HG03196 (cell line): ENCODE data around the gene HRH3.

Experiments used
- ATAC-seq: cut with Tn5 transposase; IDR thresholded peaks from one replicate; pipeline ENCODE4 v1.9.1; 2021; ENCODE audit not compliant: unreplicated experiment

The HRH3 gene

DNA sequence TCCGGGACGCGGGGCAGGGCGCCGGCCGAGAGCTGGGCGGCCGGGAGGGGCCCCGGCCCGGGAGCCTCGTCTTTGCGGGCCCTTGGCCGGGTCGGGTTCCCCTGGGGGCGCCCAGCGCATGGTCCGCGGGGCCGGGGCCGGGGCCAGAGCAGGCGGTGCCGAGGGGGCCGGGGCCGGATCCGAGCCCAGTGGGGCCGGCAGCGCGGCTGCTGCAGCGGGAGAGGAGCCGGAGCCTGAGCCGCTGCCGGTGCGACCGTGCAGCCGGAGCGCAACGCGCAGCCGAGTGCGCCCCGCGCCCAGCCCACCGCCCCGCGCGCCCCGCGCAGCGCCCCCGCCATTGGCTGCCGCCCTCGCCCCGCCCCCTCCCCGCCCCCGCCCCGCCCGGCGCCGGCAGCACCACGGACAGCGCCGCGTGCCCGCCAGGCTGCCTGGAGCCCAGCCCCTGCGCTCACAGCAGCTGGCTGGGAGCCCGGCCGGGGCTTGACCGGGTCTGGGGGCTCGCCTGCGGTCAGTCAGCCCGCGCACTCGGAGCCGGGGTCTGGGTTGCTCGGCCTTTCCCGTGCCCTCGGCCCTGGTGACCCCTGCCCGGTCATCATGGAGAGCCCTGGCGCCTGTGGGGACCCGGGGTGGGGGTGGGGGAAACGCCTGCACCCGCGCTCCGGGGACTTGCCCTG, at the start of gene HRH3:
HRH3 (minus strand) TSS at position 287 of the 674 bp plus-strand sequence. CDS start 308 bp downstream, outside the sequence.
- no peak for ATAC-seq

DNA sequence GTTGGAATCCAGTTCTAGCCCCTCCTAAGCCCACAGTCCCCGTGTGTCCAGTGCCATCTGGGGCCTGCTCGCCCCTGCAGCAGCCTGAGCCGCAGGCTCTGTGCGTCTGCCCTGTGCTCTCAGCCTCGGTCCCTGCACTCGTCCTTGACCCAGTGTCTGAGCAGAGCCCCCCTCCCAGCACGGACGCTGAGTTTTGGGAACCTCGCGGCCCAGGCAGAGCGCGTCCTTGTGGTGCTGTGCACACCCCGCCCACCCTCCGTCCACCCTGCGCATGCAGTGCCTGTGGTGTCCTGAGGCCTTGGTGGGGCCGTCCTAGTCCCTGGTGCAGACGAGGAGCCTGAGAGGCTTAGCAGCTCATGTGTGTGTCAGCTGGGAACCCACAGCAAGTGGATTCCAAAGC, 49.8 kb upstream of the HRH3 start:
- ATAC-seq = no peak

DNA sequence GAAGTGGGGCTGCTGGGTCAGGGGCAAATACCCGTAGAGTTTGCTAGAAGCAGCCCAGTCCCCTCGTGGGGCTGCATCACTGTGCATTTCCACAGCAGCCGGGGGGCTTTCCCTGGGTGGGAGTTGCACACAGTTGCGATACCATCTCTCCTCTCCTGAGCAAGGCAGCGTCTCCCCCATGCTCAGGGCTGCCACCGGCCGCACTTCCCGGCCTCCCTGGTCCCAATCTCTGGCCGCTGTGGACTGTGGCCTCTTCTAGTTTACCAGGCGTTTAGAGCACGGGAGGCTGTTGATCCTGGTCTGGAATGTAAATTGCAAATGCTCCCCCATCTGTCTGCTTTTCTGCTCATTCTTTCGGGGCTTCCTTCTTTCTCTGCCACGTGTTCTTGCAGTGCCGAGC, 49.3 kb upstream of the HRH3 start:
- no peak for ATAC-seq

DNA sequence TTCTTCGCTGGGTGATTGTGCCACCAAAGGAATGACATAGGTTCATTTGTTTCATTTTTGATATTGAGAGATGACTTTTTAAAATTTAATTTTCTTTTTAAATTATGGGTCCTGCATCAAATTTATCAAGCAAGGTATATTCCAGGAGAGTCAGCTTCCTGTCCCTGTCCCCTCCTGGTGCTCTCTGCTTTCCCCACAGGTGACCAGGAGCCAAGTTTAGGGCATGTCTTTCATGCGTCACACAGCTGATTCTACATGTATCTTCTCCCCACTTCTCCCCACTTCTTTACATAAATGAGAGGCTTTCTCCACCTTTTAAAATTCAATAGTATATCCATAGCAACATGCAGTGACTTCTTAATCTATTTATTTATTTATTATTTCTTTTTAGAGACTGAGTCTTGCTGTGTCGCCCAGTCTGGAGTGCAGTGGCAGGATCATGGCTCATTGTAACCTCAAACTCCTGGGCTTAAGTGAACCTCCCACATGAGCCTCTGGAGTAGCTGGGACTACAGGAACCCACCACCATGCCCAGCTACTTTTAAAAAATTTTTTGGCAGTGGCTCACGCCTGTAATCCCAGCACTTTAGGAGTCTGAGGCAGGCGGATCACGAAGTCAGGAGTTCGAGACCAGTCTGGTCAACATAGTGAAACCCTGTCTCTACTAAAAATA, 48.3 kb upstream of the HRH3 start:
- ATAC-seq = no peak

DNA sequence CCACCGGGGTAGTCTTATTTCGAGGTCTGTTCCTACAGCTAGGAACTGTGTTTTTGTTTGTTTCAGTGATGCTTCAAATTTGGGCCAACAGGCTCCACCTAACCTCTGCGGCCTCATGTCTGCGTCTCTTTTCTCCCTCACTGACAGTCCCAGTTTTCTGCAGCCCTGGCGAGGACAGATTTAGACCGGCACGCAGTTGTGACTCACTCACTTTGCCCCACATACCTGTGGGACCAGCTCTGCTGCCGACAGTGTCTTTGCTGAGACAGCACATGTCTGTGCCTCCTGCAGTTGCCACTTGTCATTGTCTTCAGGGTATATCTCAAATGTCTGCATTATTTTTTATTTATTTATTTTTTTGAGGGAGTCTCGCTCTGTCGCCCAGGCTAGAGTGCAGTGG, 47.5 kb upstream of the HRH3 start:
- no peak for ATAC-seq

DNA sequence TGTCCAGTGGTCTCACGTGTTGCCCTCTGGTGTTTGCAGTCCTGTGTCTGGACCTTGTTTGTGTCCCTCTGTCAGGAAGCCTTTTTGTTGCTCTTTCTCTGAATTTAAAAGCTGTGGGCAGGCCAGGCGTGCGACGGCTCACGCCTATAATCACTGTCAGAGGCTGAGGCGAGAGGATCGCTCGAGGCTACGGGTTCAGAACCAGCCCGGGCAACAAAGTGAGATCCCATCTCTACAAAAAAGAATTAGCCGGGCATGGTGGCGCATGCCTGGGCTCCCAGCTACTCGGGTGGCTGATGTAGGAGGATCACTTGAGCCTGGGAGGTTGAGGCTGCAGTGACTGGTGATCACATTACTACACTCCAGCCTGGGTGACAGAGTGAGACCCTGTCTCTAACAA, 46.8 kb upstream of the HRH3 start:
- ATAC-seq = no peak

DNA sequence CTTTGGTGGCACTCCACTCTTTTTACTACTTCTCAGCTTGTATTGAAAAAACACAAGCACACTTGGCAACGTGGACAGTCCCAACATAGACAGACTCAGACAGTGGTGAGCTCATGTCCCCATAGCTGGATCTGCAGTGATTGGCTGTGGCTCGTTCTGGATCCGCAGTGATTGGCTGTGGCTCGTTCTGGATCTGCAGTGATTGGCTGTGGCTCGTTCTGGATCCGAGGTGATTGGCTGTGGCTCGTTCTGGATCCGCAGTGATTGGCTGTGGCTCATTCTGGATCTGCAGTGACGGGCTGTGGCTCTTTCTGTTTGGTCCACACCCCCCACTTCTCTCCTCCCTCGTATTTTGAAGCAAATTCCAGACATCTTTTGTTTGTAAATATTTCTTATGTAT, 46.3 kb upstream of the HRH3 start:
- no peak for ATAC-seq

DNA sequence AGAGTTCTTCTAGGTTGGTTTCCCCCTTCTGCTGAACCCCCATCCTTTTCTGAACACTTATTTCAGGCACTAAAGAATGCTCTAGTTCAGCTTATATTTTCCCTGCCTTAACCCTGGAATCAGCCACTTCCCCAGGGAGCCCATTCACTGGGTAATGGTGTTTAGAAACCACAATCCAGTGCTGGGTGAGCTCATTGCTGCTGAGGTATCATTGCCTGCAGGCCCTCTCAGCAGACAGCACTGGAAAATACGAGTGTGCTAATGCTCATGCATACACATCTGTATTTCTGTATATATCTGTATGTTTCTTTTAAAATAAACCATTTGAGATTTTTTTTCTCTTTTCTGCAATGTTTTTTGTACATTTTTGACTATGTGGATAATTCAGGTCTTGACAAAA, 45.3 kb upstream of the HRH3 start:
- ATAC-seq = no peak

DNA sequence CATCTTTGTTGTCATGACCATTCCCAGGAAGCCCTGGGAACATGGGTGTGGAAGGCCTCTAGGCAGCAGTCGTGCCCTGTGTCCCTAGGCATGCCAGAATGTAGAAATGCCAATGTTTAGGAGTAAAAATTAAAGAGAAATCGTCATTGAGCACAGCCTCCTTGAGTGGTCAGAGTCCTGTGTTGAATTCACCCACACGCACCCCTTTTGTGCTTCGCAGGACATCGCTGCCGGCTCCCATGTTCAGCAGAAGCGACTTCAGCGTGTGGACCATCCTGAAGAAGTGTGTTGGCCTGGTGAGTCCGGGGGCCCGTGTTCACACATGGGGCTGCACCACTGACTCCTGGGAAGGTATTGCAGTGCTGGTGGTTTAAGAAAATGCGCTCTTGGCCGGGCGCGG, 43.3 kb upstream of the HRH3 start:
- ATAC-seq = no peak

DNA sequence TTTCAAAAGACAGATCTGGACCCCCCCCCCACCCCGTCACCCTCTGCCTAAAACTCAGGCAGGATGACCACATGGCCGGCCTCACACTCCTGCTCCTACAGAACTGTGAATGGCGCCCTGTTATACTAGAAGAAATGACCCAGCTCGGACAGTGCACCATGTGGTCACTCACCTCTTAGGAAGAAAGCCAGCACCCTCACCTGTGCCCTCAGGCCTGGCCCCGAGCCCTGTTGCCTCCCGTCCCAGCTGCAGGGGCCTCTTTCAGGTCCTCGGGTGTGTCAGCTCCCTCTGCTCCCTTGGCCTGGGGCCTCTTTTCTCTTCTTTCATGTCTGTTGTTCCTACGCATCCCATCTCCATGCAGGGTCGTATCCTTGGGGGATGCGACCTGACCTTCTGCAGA, 42.0 kb upstream of the HRH3 start:
- no peak for ATAC-seq

DNA sequence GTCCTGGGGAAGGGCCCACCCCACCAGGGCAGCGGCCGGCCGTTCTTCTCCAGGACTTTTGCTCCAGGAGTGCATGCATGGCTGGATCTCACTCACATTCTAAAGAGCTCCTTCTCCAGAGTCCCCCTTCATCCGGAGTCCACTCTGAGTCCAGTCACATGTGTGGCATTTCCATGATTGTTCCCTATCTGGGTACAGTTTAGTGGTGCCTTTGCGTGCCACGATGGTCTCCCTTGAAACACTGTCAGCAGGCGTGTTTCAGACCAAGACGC, 39.2 kb upstream of the HRH3 start:
- no peak for ATAC-seq

DNA sequence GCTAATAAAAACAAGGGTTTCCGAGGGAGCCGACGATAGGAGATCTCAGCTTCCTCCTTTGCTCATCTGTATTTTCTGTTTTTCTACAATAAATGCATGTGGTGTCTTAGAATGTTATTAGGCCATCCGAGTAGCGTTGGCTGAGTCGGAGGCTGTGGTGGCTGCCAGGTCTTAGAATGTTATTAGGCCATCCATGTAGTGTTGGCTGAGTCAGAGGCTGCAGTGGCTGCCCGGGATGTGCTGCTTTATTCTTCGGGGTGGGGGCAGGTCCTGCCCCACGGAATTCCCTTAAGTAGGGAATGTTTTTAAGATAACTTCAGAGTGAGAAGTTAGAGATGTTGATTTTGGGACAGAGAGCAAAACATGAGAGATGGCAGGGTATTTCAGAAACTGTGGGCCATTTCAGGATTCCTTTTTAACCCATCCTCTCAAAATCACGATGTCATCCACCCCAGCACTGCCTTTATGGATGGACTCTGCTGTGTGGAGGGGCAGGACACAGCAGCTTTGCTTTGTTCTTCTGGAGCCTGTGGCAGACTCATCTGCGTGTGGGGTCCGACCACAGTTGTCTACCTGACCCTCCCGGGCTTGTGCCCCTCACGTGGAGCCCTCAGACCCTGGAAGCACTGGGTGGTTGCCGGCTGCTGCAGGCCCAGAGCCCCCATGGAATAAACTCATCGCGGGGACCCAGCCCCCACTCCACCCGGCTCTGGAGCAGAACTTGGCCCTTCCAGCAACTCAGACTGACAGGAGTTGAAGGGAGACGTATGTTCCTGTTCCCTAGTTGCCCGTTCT, 38.6 kb upstream of the HRH3 start:
- ATAC-seq = no peak

DNA sequence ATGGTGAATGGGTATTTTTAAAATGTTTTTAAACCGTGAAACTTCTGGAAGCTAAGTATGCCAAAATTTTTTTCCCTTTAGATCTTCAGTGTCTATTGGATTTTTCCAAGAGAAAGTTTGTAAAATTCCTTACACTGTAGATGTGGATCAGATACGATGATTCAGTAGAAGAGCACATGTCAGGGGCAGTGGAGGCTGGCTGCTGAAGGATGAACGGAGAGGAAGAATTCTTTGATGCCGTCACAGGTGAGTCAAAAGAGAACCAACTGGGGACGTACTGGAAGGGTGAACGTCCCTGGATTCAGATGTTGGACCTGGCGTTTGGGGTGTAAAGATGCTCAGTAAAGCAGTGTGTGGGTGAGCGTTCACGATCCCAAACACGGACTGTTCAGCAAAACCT, 35.9 kb upstream of the HRH3 start:
- ATAC-seq = no peak

DNA sequence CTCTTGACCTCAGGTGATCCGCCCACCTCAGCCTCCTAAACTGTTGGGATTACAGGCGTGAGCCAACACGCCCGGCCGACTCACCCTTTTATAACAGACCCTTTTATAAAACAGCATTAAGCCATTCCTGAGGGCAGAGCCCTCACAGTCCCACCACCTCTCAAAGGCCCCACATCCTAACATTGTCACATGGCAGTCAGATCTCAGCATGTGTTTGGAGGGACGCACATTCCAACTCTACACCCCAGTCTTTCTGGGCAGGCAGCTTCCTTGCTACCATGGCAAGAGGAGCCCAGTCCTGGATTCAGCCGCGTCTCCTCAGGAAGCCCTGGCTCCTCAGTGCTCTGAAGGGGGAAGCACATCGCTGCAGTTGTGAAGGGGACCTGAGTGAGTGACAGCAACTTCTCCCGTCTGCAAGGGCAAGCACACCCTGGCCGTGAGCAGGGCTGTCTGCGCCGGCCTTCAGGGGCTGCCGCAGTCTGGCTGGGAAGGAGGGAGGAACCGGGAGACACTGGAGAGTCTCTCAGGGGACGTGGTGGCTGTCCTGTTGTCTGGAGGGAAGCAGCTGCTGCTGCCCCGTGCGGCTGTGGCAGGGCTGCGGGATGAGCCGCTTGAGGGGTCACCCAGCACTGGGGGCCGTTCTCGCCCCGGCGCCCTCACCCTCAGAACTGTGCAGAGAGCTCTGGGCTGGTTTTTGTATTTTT, 34.1 kb upstream of the HRH3 start:
- ATAC-seq = no peak

DNA sequence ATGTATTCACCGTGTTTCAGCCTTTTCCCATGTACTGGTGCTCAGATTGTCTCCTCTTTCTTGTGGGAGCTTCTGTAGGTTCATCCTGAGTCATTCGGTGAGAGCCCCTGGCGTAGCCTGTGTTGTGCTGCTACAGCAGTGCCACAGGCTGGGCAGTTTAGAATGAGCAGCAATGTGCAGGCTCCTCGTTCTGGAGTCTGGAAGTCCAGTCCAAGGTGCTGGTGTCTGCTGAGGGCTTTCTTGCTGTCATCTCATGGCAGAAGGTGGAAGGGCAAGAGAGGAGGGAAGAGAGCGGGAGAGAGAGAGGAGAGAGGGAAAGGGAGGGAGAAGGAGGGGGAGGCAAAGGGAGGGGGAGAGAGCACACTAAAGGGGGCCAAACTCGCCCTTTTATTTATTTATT, 33.3 kb upstream of the HRH3 start:
- no peak for ATAC-seq

DNA sequence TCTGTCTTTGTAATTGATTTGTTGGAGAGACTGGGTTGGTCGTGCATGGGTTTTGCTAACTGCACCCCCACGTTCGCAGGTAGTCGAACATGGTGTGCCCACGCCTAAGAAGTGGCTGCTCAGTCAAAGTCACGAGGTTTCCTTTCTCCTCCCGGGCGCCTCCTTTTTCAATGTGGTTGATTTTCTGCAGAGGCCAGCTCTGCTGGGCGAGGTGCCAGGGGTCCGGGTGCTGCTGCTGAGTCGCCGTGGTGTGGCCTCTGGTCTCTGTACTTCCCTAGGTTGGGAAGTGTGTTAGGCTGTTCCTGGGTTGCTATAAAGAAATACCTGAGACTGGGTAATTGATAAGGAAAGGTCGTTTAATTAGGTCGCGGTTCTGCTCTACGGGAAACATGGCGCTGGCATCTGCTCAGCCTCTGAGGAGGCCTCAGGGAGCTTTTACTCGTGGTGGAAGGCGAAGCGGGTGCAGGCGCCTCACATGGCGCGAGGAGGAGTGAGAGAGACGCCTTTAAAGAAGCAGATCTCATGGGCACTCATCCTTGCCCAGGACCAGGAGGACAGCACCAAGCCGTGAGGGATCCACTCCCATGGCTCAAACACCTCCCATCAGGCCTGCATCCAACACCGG, 32.4 kb upstream of the HRH3 start:
- ATAC-seq = no peak

DNA sequence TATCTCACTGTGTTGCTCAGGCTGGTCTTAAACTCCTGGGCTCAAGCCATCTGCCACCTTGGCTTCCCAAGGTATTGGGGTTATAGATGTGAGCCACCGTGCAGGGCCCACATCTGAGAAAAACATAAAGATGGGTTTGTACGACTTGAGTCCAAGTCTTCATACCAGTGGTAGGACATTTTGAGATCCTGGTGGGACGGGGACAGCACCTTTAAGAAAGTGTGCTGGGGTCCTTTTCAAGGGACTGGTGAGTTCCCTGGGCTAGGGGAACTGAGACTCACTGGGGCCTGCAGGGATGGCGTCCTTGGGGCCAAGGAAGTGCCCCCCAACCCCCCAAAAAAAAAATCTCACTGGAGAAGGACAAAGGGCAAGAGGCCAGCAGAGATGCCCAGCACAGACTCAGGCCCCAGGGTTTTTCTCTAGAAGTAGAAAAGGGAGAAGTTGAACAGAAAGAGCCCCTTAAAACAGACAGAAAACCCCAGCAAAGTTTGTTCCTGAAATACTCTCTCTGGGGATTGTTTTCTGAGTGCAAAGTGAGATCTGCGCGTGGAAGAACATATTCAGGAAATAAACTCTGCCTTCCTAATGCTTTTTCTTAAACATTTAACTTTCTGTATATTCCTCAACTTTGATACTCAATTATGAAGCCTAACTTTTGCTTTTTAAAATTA, 28.9 kb upstream of the HRH3 start:
- ATAC-seq = no peak

DNA sequence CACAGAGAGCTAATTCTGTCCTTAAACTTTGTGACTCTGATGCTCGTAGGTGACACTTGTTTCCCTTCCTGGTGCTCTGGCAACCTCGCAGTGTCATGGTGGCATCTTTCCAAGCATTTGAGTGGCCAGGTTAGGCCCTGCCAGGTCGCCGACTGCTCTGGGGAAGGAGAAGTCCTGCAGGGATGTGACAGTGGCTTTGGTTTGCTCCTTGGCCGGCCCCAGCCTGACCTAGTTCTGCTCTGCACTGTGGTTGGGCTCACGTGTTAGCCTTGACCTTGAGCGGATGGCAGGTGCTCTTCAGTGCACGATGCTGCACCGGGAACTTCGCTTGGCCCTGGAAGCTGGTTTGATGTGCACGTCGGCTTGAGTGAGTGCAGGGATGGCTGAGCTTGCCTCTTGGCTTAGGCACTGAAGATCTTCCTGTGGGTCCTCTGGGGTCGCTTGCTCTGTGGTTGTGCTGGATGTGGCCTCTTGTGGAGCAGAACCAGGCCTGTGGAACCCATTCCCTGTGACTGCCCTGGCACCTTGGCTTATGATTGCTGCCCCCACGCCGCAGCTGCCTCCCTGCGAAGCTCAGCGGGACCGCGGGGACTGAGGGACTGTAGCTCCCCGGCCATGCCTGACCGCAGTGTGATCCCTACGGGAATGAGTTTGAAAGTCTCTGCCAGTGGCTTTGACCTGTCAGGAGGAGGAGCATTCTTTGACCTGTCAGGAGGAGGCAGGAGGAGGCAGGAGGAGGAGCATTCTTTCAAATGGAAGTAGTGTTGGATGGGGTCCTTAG, 27.0 kb upstream of the HRH3 start:
- no peak for ATAC-seq

DNA sequence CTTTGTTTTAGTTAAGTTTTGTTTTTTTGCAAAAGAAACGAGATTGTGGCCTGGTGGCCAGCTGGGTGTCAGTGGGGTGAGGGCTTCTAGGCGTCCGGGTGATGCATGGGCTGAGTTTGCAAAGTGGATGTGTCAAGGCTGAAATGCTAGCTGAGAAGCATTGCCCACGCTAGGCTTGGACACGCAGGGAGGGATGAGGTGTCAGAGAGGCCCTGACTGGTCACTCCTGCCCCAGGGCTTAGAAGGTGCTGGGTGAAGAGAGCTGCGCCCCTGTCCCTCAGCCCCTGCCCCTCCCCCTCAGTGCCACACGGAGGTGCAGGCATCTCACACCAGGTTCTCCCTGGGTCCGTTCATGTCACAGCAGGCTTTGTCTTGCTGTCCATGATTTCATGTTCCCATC, 26.4 kb upstream of the HRH3 start:
- ATAC-seq = no peak

DNA sequence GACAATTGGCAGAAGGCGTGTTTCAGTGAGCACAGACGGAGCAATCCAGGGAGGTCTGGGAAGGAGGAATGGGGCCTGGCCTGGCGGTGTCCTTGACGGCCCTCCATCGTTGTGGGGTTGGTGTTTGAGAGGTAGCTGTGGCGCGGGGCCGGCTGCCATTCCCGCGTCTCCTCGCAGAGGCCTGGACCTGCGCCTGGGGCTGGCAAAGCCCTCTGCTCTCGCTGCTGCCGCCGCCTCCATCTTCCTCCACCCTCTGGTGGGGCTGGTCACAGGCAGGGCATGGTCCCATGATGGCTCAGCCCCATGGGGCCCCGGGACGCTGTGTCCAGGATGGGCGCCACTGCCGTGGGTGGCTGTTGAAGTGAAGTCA, 25.8 kb upstream of the HRH3 start:
- no peak for ATAC-seq
